Activated CD8-positive, alpha-beta memory T cell treated with anti-CD3 and anti-CD28 coated beads, Interleukin-2, amount 50 U/mL, for 24 hours (primary cell): ENCODE data around the gene C5orf52.
A peak's percentile ranks its signal among the peaks of the same experiment; 100 is the strongest.
"Not testable (repeated sequence)": the region's sequence is repeated elsewhere in the genome, so short reads cannot be mapped to it uniquely, and the experiment has no call there.

Source experiments
- DNase-seq: peaks from one replicate; pipeline ENCODE4 v3.0.0-alpha.2; 2020; ENCODE audit errors: extremely low read depth

The C5orf52 gene

GRCh38 chr5:157670662-157671591 lies at the start of gene C5orf52:
Gene C5orf52, plus strand, starts transcription at chr5:157671533. Its CDS starts 82 bp downstream, at chr5:157671615.
- no peak for DNase-seq

- no peak for DNase-seq
Measured at GRCh38 chr5:157624144-157624543, 47.2 kb upstream of the C5orf52 start.

GRCh38 chr5:157626831-157627230 lies 44.5 kb upstream of the C5orf52 start:
- no peak for DNase-seq

GRCh38 chr5:157630341-157630740 lies 41.0 kb upstream of the C5orf52 start:
- no peak for DNase-seq

- DNase-seq: no peak
Measured at GRCh38 chr5:157640406-157641066, 30.8 kb upstream of the C5orf52 start.

GRCh38 chr5:157648275-157648990 lies 22.9 kb upstream of the C5orf52 start:
- no peak for DNase-seq

- DNase-seq: no peak
Measured at GRCh38 chr5:157649101-157649500, 22.2 kb upstream of the C5orf52 start.

- no peak for DNase-seq
Measured at GRCh38 chr5:157650991-157651611, 20.2 kb upstream of the C5orf52 start.

- peak; percentile 50 for DNase-seq
Measured at GRCh38 chr5:157651623-157652376, 19.5 kb upstream of the C5orf52 start.

- DNase-seq: no peak
Measured at GRCh38 chr5:157652377-157652692, 19.0 kb upstream of the C5orf52 start, which contains the start of gene SOX30. Gene SOX30, minus strand, starts transcription at chr5:157652438. Its CDS starts 360 bp downstream, at chr5:157652078.

- no peak for DNase-seq
Measured at GRCh38 chr5:157657516-157657915, 13.8 kb upstream of the C5orf52 start.

GRCh38 chr5:157658893-157659292 lies 12.4 kb upstream of the C5orf52 start:
- no peak for DNase-seq

- DNase-seq: no peak
Measured at GRCh38 chr5:157659868-157660660, 11.3 kb upstream of the C5orf52 start.

- no peak for DNase-seq
Measured at GRCh38 chr5:157665467-157666070, 5.8 kb upstream of the C5orf52 start.

- DNase-seq: no peak
Measured at GRCh38 chr5:157668356-157668755, 3.0 kb upstream of the C5orf52 start.

GRCh38 chr5:157669701-157670097 lies 1.6 kb upstream of the C5orf52 start:
- no peak for DNase-seq

GRCh38 chr5:157671592-157672330 lies 428 bp downstream of the C5orf52 start:
- DNase-seq: no peak

- no peak for DNase-seq
Measured at GRCh38 chr5:157672976-157673375, 1.6 kb downstream of the C5orf52 start.

GRCh38 chr5:157674351-157674750 lies 3.0 kb downstream of the C5orf52 start:
- DNase-seq: not testable (repeated sequence)
